MG63 (cell line): ENCODE measurements around the gene PRKCD. TPM values are rescaled to one million over a fixed set of nuclear protein-coding genes. Genes with fewer than 3 reads are reported as not detected.

Experiments used
- DNase-seq: peaks from one replicate; pipeline ENCODE4 v3.0.0-alpha.2; 2020
- H3K27me3 ChIP-seq: fragments of 250-450 bp; sonication (Bioruptor Pico); 2 replicates; pipeline ENCODE4 v1.5.1; 2020; ENCODE audit warnings: mild to moderate bottlenecking, moderate library complexity
- H3K36me3 ChIP-seq: fragments of 250-450 bp; sonication (Bioruptor Pico); 2 replicates; pipeline ENCODE4 v1.5.1; 2020; ENCODE audit warnings: mild to moderate bottlenecking, moderate library complexity
- H3K4me3 ChIP-seq: fragments of 250-450 bp; sonication (Bioruptor Pico); 2 replicates; pipeline ENCODE4 v1.5.1; 2020; ENCODE audit warnings: mild to moderate bottlenecking, moderate library complexity
- H3K9me3 ChIP-seq: fragments of 250-450 bp; sonication (Bioruptor Pico); 2 replicates; pipeline ENCODE4 v1.5.1; 2020; ENCODE audit warnings: mild to moderate bottlenecking, moderate library complexity
- total RNA-seq: library from RNA; depleted of rRNA; stranded (reverse); fragments of >200 nt; shearing (Covaris generic); gene quantifications from 2 replicates; pipeline ENCODE4 v1.2.3, GENCODE V29; 2014; ENCODE audit warnings: low replicate concordance

Gene PRKCD
- total RNA-seq, 1 experiment from 2014 or later = 6.8 TPM

- no peaks in the 10 kb centered on the region for H3K36me3 ChIP-seq
- no peak for DNase-seq
- no peaks in the 10 kb centered on the region for H3K9me3 ChIP-seq
- H3K27me3 ChIP-seq = no peaks in the 10 kb centered on the region
- no peak overlapping the region for H3K4me3 ChIP-seq
Measured at GRCh38 chr3:53174346-53175250, 13.6 kb downstream of the PRKCD start.

GRCh38 chr3:53175613-53176540 lies 14.9 kb downstream of the PRKCD start:
- Histone ChIP-seq H3K4me3 (no peak overlapping the region), H3K27me3 (no peaks in the 10 kb centered on the region)
- DNase-seq = no peak

GRCh38 chr3:53178246-53178645 lies 17.2 kb downstream of the PRKCD start:
- DNase-seq = no peak
- Histone ChIP-seq H3K36me3 (no peaks in the 10 kb centered on the region), H3K9me3 (no peaks in the 10 kb centered on the region), H3K27me3 (no peaks in the 10 kb centered on the region), H3K4me3 (no peak overlapping the region)

More at GRCh38 chr3:53175613-53176540, 14.9 kb downstream of the PRKCD start:
- Histone ChIP-seq H3K9me3 (no peaks in the 10 kb centered on the region), H3K36me3 (no peaks in the 10 kb centered on the region)

- Histone ChIP-seq H3K9me3 (no peaks in the 10 kb centered on the region), H3K36me3 (no peaks in the 10 kb centered on the region), H3K4me3 (no peak overlapping the region), H3K27me3 (no peaks in the 10 kb centered on the region)
- DNase-seq = no peak
Measured at GRCh38 chr3:53179580-53179979, 18.6 kb downstream of the PRKCD start.

GRCh38 chr3:53180305-53181023 lies 19.5 kb downstream of the PRKCD start:
- Histone ChIP-seq H3K4me3 (no peak overlapping the region), H3K9me3 (no peaks in the 10 kb centered on the region), H3K36me3 (no peaks in the 10 kb centered on the region), H3K27me3 (no peaks in the 10 kb centered on the region)
- DNase-seq = no peak

- no peak for DNase-seq
- Histone ChIP-seq H3K27me3 (no peaks in the 10 kb centered on the region), H3K36me3 (no peaks in the 10 kb centered on the region), H3K9me3 (no peaks in the 10 kb centered on the region), H3K4me3 (no peak overlapping the region)
Measured at GRCh38 chr3:53181024-53181371, 20.0 kb downstream of the PRKCD start.

- no peaks in the 10 kb centered on the region for H3K27me3 ChIP-seq
- no peaks in the 10 kb centered on the region for H3K36me3 ChIP-seq
- DNase-seq = no peak
- H3K9me3 ChIP-seq = no peaks in the 10 kb centered on the region
- no peak overlapping the region for H3K4me3 ChIP-seq
Measured at GRCh38 chr3:53181528-53181927, 20.5 kb downstream of the PRKCD start.

GRCh38 chr3:53182764-53183355 lies 21.9 kb downstream of the PRKCD start:
- Histone ChIP-seq H3K9me3 (no peaks in the 10 kb centered on the region), H3K27me3 (no peaks in the 10 kb centered on the region), H3K36me3 (no peaks in the 10 kb centered on the region), H3K4me3 (no peak overlapping the region)
- DNase-seq = no peak

GRCh38 chr3:53183514-53183913 lies 22.5 kb downstream of the PRKCD start:
- no peak for DNase-seq
- no peak overlapping the region for H3K4me3 ChIP-seq
- no peaks in the 10 kb centered on the region for H3K9me3 ChIP-seq
- H3K36me3 ChIP-seq = no peaks in the 10 kb centered on the region
- no peaks in the 10 kb centered on the region for H3K27me3 ChIP-seq

- DNase-seq = no peak
- Histone ChIP-seq H3K27me3 (no peaks in the 10 kb centered on the region), H3K36me3 (no peaks in the 10 kb centered on the region), H3K9me3 (no peaks in the 10 kb centered on the region), H3K4me3 (no peak overlapping the region)
Measured at GRCh38 chr3:53184701-53185100, 23.7 kb downstream of the PRKCD start.

- no peaks in the 10 kb centered on the region for H3K9me3 ChIP-seq
- no peaks in the 10 kb centered on the region for H3K27me3 ChIP-seq
- DNase-seq = no peak
- H3K4me3 ChIP-seq = no peak overlapping the region
- no peaks in the 10 kb centered on the region for H3K36me3 ChIP-seq
Measured at GRCh38 chr3:53185761-53186465, 24.9 kb downstream of the PRKCD start.

- Histone ChIP-seq H3K27me3 (no peaks in the 10 kb centered on the region), H3K9me3 (no peaks in the 10 kb centered on the region), H3K36me3 (no peaks in the 10 kb centered on the region), H3K4me3 (no peak overlapping the region)
- DNase-seq = no peak
Measured at GRCh38 chr3:53186726-53187125, 25.7 kb downstream of the PRKCD start.

GRCh38 chr3:53187430-53187829 lies 26.4 kb downstream of the PRKCD start:
- no peaks in the 10 kb centered on the region for H3K9me3 ChIP-seq
- H3K36me3 ChIP-seq = no peaks in the 10 kb centered on the region
- DNase-seq = peak; percentile 49
- H3K4me3 ChIP-seq = no peak overlapping the region
- H3K27me3 ChIP-seq = no peaks in the 10 kb centered on the region

- no peak for DNase-seq
- H3K36me3 ChIP-seq = no peaks in the 10 kb centered on the region
- no peaks in the 10 kb centered on the region for H3K27me3 ChIP-seq
Measured at GRCh38 chr3:53188136-53188685, 27.2 kb downstream of the PRKCD start.

GRCh38 chr3:53188720-53189119 lies 27.7 kb downstream of the PRKCD start:
- H3K9me3 ChIP-seq = no peaks in the 10 kb centered on the region
- DNase-seq = no peak

More at GRCh38 chr3:53188136-53188685, 27.2 kb downstream of the PRKCD start:
- H3K9me3 ChIP-seq = no peaks in the 10 kb centered on the region
- H3K4me3 ChIP-seq = no peak overlapping the region

GRCh38 chr3:53189276-53189675 lies 28.3 kb downstream of the PRKCD start:
- DNase-seq = no peak
- Histone ChIP-seq H3K27me3 (no peaks in the 10 kb centered on the region), H3K36me3 (no peaks in the 10 kb centered on the region), H3K4me3 (no peak overlapping the region), H3K9me3 (no peaks in the 10 kb centered on the region)

More at GRCh38 chr3:53188720-53189119, 27.7 kb downstream of the PRKCD start:
- Histone ChIP-seq H3K36me3 (no peaks in the 10 kb centered on the region), H3K4me3 (no peak overlapping the region), H3K27me3 (no peaks in the 10 kb centered on the region)
